Measurements from ENCODE around the gene SMARCD2. TPM values are rescaled to one million over a fixed set of nuclear protein-coding genes. Genes with fewer than 3 reads are reported as not detected.
"Not testable (repeated sequence)": the region's sequence is repeated elsewhere in the genome, so short reads cannot be mapped to it uniquely, and the experiment has no call there.

Gene SMARCD2
- total RNA-seq, 1 experiment from 2014 or later = 73.6 TPM

DNA sequence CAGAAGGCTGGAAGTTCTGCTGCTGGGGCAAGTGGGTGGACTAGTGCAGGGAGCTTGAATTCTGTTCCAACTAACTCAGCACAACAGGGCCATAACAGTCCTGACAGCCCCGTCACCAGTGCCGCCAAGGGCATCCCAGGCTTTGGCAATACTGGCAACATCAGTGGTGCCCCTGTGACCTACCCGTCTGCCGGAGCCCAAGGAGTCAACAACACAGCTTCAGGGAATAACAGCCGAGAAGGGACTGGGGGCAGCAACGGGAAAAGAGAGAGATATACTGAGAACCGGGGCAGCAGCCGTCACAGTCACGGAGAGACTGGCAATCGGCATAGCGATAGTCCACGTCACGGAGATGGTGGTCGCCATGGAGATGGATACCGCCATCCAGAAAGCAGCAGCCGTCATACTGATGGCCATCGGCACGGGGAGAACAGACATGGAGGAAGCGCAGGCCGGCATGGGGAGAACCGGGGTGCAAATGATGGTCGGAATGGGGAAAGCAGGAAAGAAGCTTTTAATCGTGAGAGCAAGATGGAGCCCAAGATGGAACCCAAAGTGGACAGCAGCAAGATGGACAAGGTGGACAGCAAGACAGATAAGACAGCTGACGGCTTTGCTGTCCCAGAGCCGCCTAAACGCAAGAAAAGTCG lies 24.6 kb downstream of the SMARCD2 start:
- no peak for DNase-seq (ENCODE audit: extremely low read depth, low read depth)

DNA sequence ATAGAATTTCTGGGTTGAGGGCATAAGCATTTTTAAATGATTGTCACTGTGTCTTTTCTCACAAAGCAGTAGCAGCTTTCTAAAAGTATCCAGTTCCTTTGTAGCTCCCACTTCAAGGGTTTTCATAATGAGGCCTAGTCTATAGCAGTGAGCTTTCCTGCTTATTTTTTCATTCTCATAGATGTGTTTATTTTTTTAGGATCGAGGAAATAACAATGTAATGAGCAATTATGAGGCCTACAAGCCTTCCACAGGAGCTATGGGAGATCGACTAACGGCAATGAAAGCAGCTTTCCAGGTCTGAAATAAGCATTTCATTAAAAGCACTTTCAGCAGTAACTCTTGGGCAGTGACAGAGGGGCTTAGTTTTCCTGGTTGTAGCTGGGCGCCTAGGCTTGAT lies 25.8 kb downstream of the SMARCD2 start:
- no peak for DNase-seq (ENCODE audit: extremely low read depth, low read depth)

DNA sequence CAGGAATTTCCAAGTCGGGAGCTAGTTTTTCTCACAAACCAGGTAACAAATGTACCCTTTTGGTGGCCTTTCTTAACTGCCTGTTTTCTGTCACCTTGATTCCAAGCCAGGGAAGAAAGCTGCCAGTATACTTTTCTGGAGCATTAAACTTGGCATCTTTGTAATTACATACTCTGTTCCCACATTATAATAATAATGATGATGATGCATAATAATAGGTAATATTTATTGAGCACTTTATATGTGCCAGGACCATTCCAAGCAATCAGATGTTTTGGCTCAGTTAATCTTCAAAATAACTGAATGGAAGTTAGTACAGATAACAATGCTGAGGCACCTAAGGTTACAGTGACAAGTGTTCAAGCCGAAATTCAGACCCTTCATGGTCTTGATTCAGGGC lies 26.4 kb downstream of the SMARCD2 start:
- DNase-seq (ENCODE audit: extremely low read depth, low read depth) = no peak

DNA sequence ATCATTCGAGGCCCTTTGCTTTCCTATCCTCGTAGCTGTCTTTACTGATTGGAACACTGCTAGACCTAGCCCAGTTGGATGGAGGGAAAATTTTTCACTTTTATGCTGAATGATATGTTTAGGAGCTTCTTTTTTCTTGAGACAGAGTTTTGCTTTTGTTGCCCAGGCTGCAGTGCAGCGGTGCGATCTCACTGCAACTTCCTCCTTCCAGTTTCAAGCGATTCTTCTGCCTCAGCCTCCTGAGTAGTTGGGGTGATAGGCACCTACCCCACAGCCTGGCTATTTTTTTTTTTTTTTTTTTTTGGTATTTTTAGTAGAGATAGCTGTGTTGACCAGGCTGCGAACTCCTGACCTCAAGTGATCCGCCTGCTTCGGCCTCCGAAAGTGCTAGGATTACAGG lies 32.5 kb downstream of the SMARCD2 start:
- DNase-seq (ENCODE audit: extremely low read depth, low read depth) = no peak

DNA sequence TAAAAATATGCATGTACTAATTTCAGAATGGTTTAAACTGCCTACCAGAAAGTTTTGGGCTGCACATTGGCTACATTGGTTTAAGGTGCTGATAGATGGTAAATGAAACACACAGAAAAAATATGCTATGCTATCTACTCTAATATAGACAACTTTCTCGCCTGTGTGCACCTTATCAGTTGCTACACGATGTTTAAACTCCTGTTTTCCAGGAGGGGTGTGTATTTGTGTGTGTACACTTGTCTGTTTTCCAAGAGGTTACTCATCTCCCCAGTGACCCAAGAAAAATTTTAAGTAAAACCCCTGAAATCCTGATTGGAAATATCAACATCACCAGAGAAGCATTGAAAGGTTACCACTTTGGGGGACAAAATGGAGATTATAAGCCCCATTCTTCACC lies 36.9 kb downstream of the SMARCD2 start:
- DNase-seq (ENCODE audit: extremely low read depth, low read depth) = no peak

DNA sequence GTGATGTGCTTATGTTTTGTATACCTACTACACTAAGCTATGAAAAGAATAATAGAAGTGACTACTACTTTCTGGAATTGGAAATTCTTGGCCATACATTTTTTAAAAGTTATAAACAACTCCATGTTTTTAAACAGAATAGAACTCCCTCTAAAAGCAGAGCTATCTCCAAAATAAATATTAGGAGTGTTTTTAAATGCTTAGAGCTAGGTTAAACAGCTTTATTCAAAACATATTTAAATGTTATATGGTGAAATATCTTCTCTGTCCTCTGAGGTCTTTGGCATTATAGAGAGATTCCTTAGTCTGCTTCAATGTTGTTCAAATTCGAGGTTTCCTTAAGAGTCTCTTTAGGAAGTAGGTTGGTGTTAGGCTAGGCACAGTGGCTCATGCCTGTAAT lies 38.2 kb downstream of the SMARCD2 start:
- DNase-seq (ENCODE audit: extremely low read depth, low read depth) = no peak

DNA sequence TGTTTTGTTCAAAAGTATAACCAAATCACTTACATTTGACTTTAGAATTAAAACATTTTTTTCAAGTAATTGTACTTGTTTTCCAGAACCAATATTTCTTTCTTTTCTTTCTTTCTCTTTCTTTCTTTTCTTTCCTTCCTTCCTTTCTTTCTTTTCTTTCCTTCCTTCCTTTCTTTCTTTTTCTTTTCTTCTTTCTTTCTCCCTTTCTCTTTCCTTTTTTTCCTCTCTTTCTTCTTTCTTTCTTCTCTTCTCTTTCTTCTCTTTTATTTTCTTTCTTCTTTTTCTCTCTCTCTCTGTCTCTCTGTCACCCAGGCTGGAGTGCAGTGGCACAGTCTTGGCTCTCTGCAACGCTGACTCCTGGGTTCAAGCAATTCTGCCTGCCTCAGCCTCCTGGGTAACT lies 41.7 kb downstream of the SMARCD2 start:
- DNase-seq (ENCODE audit: extremely low read depth, low read depth) = no peak

DNA sequence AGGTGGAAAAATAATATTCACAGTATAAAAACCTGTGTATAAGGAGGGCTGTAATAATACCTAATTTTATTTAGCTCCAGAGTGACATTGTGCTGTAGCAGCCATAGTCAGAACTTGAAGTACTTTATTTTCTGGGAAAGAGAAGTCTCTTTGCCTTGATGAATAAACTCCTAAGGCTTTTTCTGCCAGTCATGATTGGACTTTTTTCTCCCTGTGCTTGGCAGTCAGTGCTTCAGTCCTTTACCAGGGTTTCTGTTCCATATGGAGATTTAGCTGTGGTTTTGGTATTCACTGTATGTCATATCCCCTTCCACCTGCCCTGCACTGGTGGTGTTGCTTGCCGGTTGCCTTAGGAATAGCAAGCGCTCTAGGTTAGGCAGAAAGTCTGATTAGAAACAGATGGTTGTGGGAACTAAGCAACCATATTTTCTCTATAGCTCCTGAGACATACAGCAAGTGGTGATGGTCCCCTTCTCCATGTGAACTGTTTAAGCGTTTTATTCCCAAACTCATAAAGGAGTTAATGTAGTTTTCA lies 43.8 kb downstream of the SMARCD2 start:
- no peak for DNase-seq (ENCODE audit: extremely low read depth, low read depth)

DNA sequence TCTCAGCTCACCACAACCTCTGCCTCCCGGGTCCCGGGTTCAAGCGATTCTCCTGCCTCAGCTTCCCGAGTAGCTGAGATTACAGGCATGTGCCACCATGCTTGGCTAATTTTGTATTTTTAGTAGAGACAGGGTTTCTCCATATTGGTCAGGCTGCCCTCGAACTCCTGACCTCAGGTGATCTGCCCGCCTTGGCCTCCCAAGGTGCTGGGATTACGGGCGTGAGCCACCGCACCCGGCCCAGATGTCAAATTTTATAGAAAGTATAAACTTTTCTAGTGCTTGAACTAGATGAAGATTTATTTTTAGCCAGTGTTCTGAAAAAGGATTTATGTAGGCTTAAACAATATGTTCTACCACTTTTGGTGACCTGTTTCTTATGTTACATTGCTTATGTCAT lies 46.1 kb downstream of the SMARCD2 start:
- DNase-seq (ENCODE audit: extremely low read depth, low read depth) = not testable (repeated sequence)

DNA sequence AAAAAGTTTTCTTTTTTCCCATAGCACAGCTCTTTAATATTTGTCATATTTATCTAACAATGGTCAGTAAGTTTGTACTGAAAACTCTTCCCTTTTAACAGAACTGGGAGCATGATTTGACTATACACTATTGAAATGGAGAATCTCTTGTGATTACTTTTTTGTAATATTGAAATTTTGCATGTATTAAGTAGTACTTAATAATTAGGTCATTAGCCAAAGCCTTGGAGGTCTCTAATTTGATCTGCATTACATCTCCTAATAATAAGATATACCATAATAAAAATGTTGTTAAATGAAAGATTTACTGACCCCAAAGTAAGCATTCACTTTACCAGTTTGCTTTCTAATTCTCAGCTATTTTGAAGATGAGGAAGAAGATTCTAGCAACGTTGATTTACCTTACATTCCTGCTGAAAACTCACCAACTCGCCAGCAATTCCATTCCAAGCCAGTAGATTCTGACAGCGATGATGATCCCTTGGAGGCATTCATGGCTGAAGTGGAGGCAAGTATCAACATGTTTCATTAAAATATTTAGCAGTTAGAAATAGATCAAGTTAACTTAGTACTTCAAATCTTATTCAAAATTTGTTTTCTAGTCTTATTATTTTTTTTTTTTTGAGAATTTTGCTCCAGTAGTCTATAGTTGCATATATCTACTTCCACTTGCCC lies 50.3 kb downstream of the SMARCD2 start:
- no peak for DNase-seq (ENCODE audit: extremely low read depth, low read depth)

DNA sequence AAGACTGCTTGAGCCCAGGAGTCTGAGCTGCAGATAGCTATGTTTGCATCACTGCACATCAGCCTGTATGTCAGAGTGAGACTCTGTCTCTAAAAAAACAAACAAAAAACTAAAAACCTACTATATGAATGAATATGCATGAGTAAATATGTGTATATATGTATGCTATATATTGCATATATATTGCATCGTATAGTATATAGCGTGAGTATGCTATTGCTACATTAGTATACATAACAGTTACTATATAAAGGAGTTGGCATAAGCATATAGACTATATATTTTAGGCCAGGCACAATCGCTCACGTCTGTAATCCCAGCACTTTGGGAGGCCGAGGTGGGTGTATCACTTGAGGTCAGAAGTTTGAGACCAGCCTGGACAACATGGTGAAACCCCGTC lies 52.4 kb downstream of the SMARCD2 start:
- no peak for DNase-seq (ENCODE audit: extremely low read depth, low read depth)

DNA sequence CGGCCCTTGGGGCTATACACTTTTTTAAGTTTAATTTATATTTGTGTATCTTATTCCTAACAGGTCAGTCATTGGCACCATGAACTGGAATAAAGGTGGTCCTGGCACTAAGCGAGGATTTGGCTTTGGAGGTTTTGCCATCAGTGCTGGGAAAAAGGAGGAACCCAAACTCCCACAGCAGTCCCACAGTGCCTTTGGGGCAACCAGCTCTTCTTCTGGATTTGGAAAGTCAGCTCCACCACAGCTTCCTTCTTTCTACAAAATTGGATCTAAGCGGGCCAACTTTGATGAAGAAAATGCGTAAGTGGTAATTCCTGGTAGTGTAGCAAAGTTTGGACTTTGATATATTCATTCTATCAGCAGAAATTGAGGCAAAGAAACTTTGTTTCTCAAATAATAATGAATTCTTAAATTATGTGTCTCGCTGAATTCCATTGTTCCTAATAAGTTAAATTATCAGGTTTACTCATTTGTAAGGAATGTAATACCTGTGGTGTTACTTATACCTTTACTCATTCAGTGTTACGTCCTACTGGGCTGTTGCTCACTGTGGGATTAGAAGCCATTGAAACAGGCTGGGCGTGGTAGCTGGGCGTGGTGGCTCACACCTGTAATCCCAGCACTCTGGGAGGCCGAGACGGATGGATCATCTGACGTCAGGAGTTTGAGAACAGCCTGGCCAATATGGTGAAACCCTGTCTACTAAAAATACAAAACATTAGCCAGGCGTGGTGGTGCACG lies 55.3 kb downstream of the SMARCD2 start:
- DNase-seq (ENCODE audit: extremely low read depth, low read depth) = no peak

DNA sequence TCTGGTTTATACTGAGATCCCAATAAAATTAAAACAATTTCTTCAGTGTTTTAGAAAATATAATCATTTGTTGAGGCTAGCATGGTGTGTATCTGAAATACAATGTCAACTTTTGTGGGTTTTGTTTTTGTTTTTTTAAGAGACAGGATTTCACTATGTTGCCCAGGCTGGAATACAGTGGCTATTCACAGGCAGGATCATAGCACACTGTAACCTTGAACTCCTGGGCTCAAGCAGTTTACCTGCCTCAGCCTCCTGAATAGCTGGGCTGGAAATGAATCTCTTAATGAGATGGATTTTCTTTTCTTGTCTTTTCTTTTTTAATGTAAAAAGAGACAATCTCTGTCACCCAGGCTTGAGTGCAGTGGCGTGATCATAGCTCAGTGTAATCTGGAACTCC lies 56.4 kb downstream of the SMARCD2 start:
- no peak for DNase-seq (ENCODE audit: extremely low read depth, low read depth)

DNA sequence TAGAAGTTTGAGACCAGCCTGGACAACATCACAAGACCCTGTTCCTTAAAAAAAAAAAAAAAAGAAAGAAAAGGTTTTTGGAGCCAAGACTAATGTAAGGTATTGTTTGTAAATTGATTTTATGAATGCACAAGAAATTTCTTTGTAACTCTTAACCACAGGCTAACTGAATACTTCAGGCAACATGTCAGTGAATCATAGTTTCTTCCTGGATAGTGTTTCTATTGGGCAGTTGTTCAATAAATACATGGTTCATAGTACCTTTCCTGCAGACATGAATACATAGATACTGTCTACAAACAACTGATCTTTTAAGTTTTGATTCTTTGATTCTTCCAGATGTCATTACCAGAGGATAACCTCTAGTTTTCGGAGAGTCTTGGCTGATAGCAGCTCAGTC lies 56.9 kb downstream of the SMARCD2 start:
- DNase-seq (ENCODE audit: extremely low read depth, low read depth) = no peak

DNA sequence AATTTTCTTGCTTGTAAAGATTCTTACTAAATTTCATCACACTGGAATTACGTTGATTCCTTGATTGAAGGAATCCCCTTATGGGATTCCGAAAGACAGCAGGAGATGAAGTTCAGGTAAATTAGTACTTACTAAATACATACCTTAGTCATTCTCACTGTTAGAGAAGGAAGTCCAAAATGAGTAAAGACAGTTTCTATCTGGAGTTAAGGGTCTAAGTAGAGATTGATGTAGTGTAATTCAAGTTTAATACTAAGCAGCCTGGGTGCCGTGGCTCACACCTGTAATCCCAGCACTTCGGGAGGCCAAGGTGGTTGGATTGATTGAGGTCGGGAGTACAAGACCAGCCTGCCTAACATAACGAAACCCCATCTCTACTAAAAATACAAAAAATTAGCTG lies 59.0 kb downstream of the SMARCD2 start:
- DNase-seq (ENCODE audit: extremely low read depth, low read depth) = no peak

Small RNA genes lying within 50 kb of the gene (small RNA-seq; reads per million reads assigned to genes)
- 0 reads per million in 2 experiments for gene AC040958.1

Other genes starting within 250 kb of the SMARCD2 start
- 33.0 and 34.0 TPM in 2 replicates for gene TACO1, start 241.8 kb downstream of the SMARCD2 start, total RNA-seq (2014; rRNA removed; shearing (Covaris generic))
- 8.5 and 8.7 TPM in 2 replicates for gene MAP3K3, start 220.3 kb downstream of the SMARCD2 start, total RNA-seq (2014; rRNA removed; shearing (Covaris generic))
- gene LIMD2, start 142.6 kb downstream of the SMARCD2 start, total RNA-seq (2014; rRNA removed; shearing (Covaris generic)) = 1.1 and 2.0 TPM in 2 replicates
- 21.2 and 28.9 TPM in 2 replicates for gene STRADA, start 100.9 kb downstream of the SMARCD2 start, total RNA-seq (2014; rRNA removed; shearing (Covaris generic))
- gene CCDC47, start 69.1 kb downstream of the SMARCD2 start, total RNA-seq (2014; rRNA removed; shearing (Covaris generic)) = 66.5 and 79.2 TPM in 2 replicates
- gene DDX42, start 68.5 kb downstream of the SMARCD2 start, total RNA-seq (2014; rRNA removed; shearing (Covaris generic)) = 55.7 and 61.2 TPM in 2 replicates
- 52.7 and 66.3 TPM in 2 replicates for gene PSMC5, start 15.3 kb downstream of the SMARCD2 start, total RNA-seq (2014; rRNA removed; shearing (Covaris generic))
- gene FTSJ3, start 15.0 kb downstream of the SMARCD2 start, total RNA-seq (2014; rRNA removed; shearing (Covaris generic)) = 27.9 and 35.0 TPM in 2 replicates
- not detected in 2 replicates for gene CSH2, start 31.0 kb upstream of the SMARCD2 start, total RNA-seq (2014; rRNA removed; shearing (Covaris generic))
- gene GH2, start 39.3 kb upstream of the SMARCD2 start, total RNA-seq (2014; rRNA removed; shearing (Covaris generic)) = not detected in 2 replicates
- not detected in 2 replicates for gene CSH1, start 53.9 kb upstream of the SMARCD2 start, total RNA-seq (2014; rRNA removed; shearing (Covaris generic))
- not detected in 2 replicates for gene CSHL1, start 68.6 kb upstream of the SMARCD2 start, total RNA-seq (2014; rRNA removed; shearing (Covaris generic))
- not detected in 2 replicates for gene GH1, start 76.2 kb upstream of the SMARCD2 start, total RNA-seq (2014; rRNA removed; shearing (Covaris generic))
- gene CD79B, start 89.6 kb upstream of the SMARCD2 start, total RNA-seq (2014; rRNA removed; shearing (Covaris generic)) = not detected in 2 replicates
- gene SCN4A, start 130.2 kb upstream of the SMARCD2 start, total RNA-seq (2014; rRNA removed; shearing (Covaris generic)) = 0.06 and 0.77 TPM in 2 replicates
- gene PRR29, start 155.7 kb upstream of the SMARCD2 start, total RNA-seq (2014; rRNA removed; shearing (Covaris generic)) = not detected in 2 replicates
- gene ICAM2, start 177.9 kb upstream of the SMARCD2 start, total RNA-seq (2014; rRNA removed; shearing (Covaris generic)) = not detected in 2 replicates

Measured in NCI-H460 (cell line).